Ovary (tissue), 9 donors: Measurements from ENCODE around the gene PRICKLE2. TPM values are rescaled to one million over a fixed set of nuclear protein-coding genes. Genes with fewer than 3 reads are reported as not detected.

Experiments used
- DNase-seq, 5 donors: peaks; one replicate each; pipeline ENCODE4 v3.0.0-alpha.2; 2019 to 2020
- H3K27ac ChIP-seq, 2 donors: fragments of 200-600 bp; one replicate each; pipeline versions ENCODE4 v1.5.1 to v1.8.0; 2019 to 2022
- H3K27me3 ChIP-seq: fragments of 200-600 bp; one replicate; pipeline ENCODE4 v1.8.0; 2022
- H3K36me3 ChIP-seq: fragments of 200-600 bp; sonication (generic); one replicate; pipeline ENCODE4 v1.5.1; 2019
- H3K4me1 ChIP-seq: one replicate; pipeline ENCODE4 v1.8.1; 2013; ENCODE audit warnings: mild to moderate bottlenecking, moderate library complexity; ENCODE audit not compliant: insufficient read depth
- H3K4me3 ChIP-seq: fragments of 200-600 bp; sonication (generic); one replicate; pipeline ENCODE4 v1.5.1; 2017
- H3K9me3 ChIP-seq, 2 donors: fragments of 200-600 bp in 1 of 2; sonication (generic) in 1 of 2; one replicate each; pipeline versions ENCODE4 v1.5.1 to v1.8.1; 2013 to 2019; ENCODE audit warnings: mild to moderate bottlenecking in 1 of 2, moderate library complexity in 1 of 2
- EP300 ChIP-seq: sonication (generic); formaldehyde crosslinking; IDR thresholded peaks from one replicate; pipeline ENCODE4 v1.6.1; 2017; ENCODE audit warnings: antibody characterized with exemption
- POLR2A ChIP-seq: fragments of 450-650 bp; IDR thresholded peaks from one replicate; pipeline ENCODE4 v1.6.1; 2017; ENCODE audit warnings: antibody characterized with exemption, mild to moderate bottlenecking, moderate library complexity
- WGBS, 3 donors: extraction: QIAGEN DNeasy Blood & Tissue Kit in 1 of 3; methylation state at CpG; one replicate each; pipeline versions ENCODE4 v1.1.5 to v1.1.7; 2013 to 2017; 5-methylcytosine and 5-hydroxymethylcytosine counted together
- intact Hi-C, 4 donors: fragments of 100-400 bp; cut with DNase I; formaldehyde crosslinking; loops; one replicate each; pipeline versions ENCODE4 v1.11.0 to v1.15.1; 2022 to 2023
- polyA plus RNA-seq, 2 donors: library from polyadenylated mRNA; stranded (reverse); fragments of 200-250 nt in 1 of 2; fragments of 350-450 nt in 1 of 2; fragmentation: Illumina TruSeq in 1 of 2; extraction: RNeasy Lipid Tissue Mini Kit (QIAGEN cat#74804) in 1 of 2; gene quantifications; one replicate each; pipeline ENCODE4 v1.2.3, GENCODE V29; 2013 to 2014
- total RNA-seq, 7 donors: library from RNA; depleted of rRNA in 2 of 7; stranded (reverse); fragments of >200 nt in 2 of 7; fragmentation: NEBNext Ultra II Directional in 3 of 7; extraction: Animal tissue kit (Norgen Biotek cat#: 25700) in 3 of 7; gene quantifications; one replicate each; pipeline versions ENCODE4 v1.1.0 to v1.2.4, GENCODE V29; 2016 to 2023
- TF ChIP-seq, protein P1 (sequence below), 3 donors: fragments of 450-650 bp in 2 of 3; fragments of 200-600 bp in 1 of 3; IDR thresholded peaks; one replicate each; pipeline versions ENCODE4 v1.5.1 to v1.8.0; 2016 to 2022; ENCODE audit warnings: antibody characterized with exemption in 3 of 3, mild to moderate bottlenecking in 1 of 3
- donor health status: DM: no; HTN: no; CAD: no; lungs with moderate emphysema.
- donor health status: DM: no; HTN: no; CAD: no.
- donor health status: Bipolar disorder and iron deficiency.
- donor health status: DM: yes; HTN: yes; CAD: no.
- donor health status: DM: no; HTN: no; CAD: no.
- donor health status: DM: yes; HTN: yes; CAD: no.

The PRICKLE2 gene
- total and polyA plus RNA-seq, 9 donors: 6.3 to 34.8 (median 25.4) TPM

DNA sequence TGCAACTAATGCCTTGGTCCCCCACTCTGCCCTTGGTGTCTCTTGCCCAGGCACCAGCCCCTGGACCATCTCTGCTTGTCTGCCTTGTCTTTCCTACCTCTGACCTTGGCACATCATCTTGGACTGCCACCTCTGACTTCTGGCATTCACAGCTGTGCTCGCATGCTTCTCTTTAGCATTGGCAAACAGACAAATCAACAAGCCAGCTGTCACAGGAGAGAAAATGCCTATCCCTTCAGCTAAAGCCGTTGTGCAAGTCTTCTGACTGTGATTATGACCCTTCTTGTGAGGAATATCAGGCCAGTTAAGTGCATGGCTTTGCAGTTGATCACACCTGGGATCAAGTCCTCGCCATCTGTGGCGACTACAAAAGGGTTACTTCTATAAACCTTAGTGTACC is 84.6 kb downstream of the PRICKLE2 start:
- peaks cover 5% of the 10 kb centered on the region for H3K4me1 ChIP-seq
- intact Hi-C loops: no loop called here
- no peaks in the 10 kb centered on the region for H3K9me3 ChIP-seq
- H3K27me3 ChIP-seq: no peaks in the 10 kb centered on the region
- no peak overlapping the region for H3K27ac ChIP-seq
- no peaks in the 10 kb centered on the region for H3K36me3 ChIP-seq
- 75 to 78% (median 77%) methylated on average over 4 of the region's 4 CpGs for WGBS, 3 donors
- no peak for TF ChIP-seq EP300
- TF ChIP-seq, protein P1, sequence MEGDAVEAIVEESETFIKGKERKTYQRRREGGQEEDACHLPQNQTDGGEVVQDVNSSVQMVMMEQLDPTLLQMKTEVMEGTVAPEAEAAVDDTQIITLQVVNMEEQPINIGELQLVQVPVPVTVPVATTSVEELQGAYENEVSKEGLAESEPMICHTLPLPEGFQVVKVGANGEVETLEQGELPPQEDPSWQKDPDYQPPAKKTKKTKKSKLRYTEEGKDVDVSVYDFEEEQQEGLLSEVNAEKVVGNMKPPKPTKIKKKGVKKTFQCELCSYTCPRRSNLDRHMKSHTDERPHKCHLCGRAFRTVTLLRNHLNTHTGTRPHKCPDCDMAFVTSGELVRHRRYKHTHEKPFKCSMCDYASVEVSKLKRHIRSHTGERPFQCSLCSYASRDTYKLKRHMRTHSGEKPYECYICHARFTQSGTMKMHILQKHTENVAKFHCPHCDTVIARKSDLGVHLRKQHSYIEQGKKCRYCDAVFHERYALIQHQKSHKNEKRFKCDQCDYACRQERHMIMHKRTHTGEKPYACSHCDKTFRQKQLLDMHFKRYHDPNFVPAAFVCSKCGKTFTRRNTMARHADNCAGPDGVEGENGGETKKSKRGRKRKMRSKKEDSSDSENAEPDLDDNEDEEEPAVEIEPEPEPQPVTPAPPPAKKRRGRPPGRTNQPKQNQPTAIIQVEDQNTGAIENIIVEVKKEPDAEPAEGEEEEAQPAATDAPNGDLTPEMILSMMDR (IDR thresholded peaks at IDR 0.05): no peak
- TF ChIP-seq POLR2A: no peak
- DNase-seq: no peak
- no peak overlapping the region for H3K4me3 ChIP-seq

DNA sequence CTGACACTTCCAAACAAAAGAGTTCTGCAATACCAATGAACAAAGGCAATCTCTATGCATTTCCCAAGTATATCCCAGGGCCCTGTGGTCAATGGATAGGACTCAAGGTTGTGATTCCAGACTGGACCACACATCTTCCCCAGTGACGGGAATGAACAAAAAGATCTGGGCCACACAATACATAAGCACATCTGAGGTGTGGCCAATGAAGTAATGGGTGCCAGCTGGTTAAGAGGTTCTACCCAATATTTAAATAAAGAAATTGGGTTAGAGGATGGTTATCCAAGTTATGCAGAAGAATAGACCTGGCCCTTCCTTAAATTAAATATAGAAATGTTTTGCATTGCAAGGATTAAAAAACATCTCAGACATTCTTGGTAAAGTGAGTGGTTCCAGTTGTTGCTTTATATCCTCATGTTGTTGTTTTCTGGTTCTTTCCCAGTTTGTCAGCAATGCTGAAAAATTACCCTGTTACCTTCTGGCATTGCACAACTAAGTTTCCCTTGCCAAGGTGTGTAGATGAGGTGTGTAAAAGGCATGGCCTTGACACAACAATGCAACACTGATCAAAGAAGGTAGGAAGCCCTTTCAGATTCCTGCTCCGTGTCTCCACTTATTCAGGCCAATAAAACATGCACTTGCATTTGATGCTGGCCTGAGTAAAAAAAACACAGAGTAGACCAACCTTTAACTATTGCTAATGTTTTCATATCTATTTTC is 86.5 kb downstream of the PRICKLE2 start:
- H3K4me1 ChIP-seq: peaks cover 5% of the 10 kb centered on the region
- no peak overlapping the region for H3K27ac ChIP-seq
- intact Hi-C loops: no loop called here
- no peaks in the 10 kb centered on the region for H3K36me3 ChIP-seq
- no peaks in the 10 kb centered on the region for H3K27me3 ChIP-seq
- 76 to 89% (median 83%) methylated on average over 2 of the region's 2 CpGs for WGBS, 3 donors
- H3K4me3 ChIP-seq: no peak overlapping the region
- TF ChIP-seq EP300: no peak
- TF ChIP-seq, protein P1 (IDR thresholded peaks at IDR 0.05): no peak
- TF ChIP-seq POLR2A: no peak
- no peaks in the 10 kb centered on the region for H3K9me3 ChIP-seq
- DNase-seq: no peak

DNA sequence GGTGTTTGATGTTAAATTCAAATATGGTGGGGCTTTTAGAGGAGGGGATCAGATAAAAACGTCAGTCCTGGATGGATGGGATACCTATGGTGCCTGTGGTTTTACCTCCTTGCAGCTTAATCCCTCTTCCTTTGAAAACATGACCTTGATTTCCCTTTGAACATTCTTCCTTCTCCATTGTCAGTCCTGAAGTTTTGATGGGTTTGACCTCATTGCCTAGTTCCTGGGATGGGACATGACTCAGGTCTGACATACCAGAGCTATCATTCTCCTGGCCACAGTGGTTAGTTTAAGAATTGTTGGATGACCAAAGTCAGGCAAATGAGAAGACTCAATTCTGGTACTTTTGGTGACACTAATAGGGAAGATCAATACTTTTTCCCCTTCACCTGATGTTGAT is 87.2 kb downstream of the PRICKLE2 start:
- intact Hi-C loops: no loop called here
- Histone ChIP-seq H3K9me3 (no peaks in the 10 kb centered on the region), H3K27me3 (no peaks in the 10 kb centered on the region), H3K4me3 (no peak overlapping the region), H3K27ac (no peak overlapping the region), H3K36me3 (no peaks in the 10 kb centered on the region), H3K4me1 (peaks cover 5% of the 10 kb centered on the region)
- 38 to 60% (median 44%) methylated on average over 1 of the region's 1 CpG for WGBS, 3 donors
- no peak for DNase-seq
- TF ChIP-seq POLR2A: no peak
- no peak for TF ChIP-seq EP300
- TF ChIP-seq, protein P1 (IDR thresholded peaks at IDR 0.05): no peak

DNA sequence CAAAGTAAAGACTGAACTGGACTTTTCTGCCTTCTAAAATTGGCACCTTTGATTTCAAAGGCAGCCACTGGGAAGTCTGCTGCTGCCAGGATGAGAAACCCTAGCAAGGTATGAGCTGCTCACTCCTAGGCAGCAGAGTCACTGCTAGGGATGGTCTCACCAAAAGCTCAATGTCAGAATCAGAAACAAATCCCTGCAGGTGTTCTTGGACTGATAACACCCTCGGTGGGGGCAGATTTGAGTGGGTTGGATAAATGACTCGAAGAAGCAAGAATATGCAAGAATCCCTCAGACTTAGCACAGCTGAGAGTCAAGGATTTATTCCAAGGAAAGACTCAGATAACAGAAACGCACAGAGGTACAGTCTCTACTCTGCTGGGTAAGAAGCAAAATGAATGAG is 90.4 kb downstream of the PRICKLE2 start:
- intact Hi-C loops: no loop called here

More for the DNA sequence above, 90.4 kb downstream of the PRICKLE2 start:
- no peak for DNase-seq
- Histone ChIP-seq H3K27ac (no peak overlapping the region), H3K9me3 (no peaks in the 10 kb centered on the region), H3K4me1 (peaks cover 3% of the 10 kb centered on the region), H3K27me3 (no peaks in the 10 kb centered on the region), H3K4me3 (no peak overlapping the region), H3K36me3 (no peaks in the 10 kb centered on the region)
- TF ChIP-seq POLR2A: no peak
- no peak for TF ChIP-seq EP300
- TF ChIP-seq, protein P1 (IDR thresholded peaks at IDR 0.05): no peak
- WGBS, 3 donors: 48 to 52% (median 49%) methylated on average over 3 of the region's 3 CpGs
